MCF 10A (cell line): Measurements from ENCODE around the gene GPC6. TPM values are rescaled to one million over a fixed set of nuclear protein-coding genes. Genes with fewer than 3 reads are reported as not detected.

Experiments
- BruUV-seq: library from RNA; stranded (reverse); fragments of 400-500 nt; replicated peaks from 2 replicates; lab custom pipeline; 2021; lab: Mats Ljungman, UMichigan
- CTCF ChIA-PET: fragments of 300-600 bp; sonication (Branson Sonifier 250); formaldehyde crosslinking; extraction: SDS; loops from one replicate; lab custom pipeline; 2021; ENCODE audit warnings: antibody characterized with exemption, inconsistent platforms; lab: Yijun Ruan, JAX
- POLR2A ChIA-PET: fragments of 300-600, 350-650 bp; sonication (Branson Sonifier 250); formaldehyde crosslinking; extraction: SDS; loops from one replicate; lab custom pipeline; 2020; ENCODE audit warnings: antibody characterized with exemption, inconsistent platforms; lab: Yijun Ruan, JAX
- DNase-seq: peaks from one replicate; pipeline ENCODE4 v3.0.0-alpha.2; 2018; ENCODE audit not compliant: unreplicated experiment
- H3K27ac Mint-ChIP-seq: one replicate; pipeline ENCODE4 v1.8.0; 2022; ENCODE audit warnings: mild to moderate bottlenecking, low read depth, mixed read lengths; ENCODE audit not compliant: unreplicated experiment
- H3K27me3 Mint-ChIP-seq: one replicate; pipeline ENCODE4 v1.8.0; 2022; ENCODE audit warnings: mixed read lengths; ENCODE audit not compliant: insufficient read depth, unreplicated experiment
- H3K36me3 Mint-ChIP-seq: one replicate; pipeline ENCODE4 v1.8.0; 2022; ENCODE audit warnings: mild to moderate bottlenecking, moderate library complexity, mixed read lengths; ENCODE audit not compliant: insufficient read depth, unreplicated experiment
- H3K4me1 Mint-ChIP-seq: one replicate; pipeline ENCODE4 v1.8.0; 2022; ENCODE audit warnings: mixed read lengths; ENCODE audit not compliant: insufficient read depth, unreplicated experiment
- H3K4me3 Mint-ChIP-seq: one replicate; pipeline ENCODE4 v1.8.0; 2022; ENCODE audit warnings: mild to moderate bottlenecking, moderate library complexity, mixed read lengths; ENCODE audit not compliant: unreplicated experiment
- H3K9me3 Mint-ChIP-seq: one replicate; pipeline ENCODE4 v1.8.0; 2022; ENCODE audit warnings: mixed read lengths; ENCODE audit not compliant: unreplicated experiment
- CTCF ChIP-seq: fragments of 200-600 bp; IDR thresholded peaks from one replicate; pipeline ENCODE4 v1.8.0; 2022; ENCODE audit warnings: antibody characterized with exemption, mild to moderate bottlenecking; ENCODE audit not compliant: unreplicated experiment
- intact Hi-C: fragments of 100-400 bp; cut with micrococcal nuclease; formaldehyde crosslinking; loops from 2 replicates; pipeline ENCODE4 v1.14.1; 2022
- total RNA-seq: library from RNA; stranded (reverse); gene quantifications from 2 replicates; pipeline ENCODE4 v1.2.3, GENCODE V29; 2022

The GPC6 gene
- total RNA-seq, 1 experiment from 2014 or later = 8.4 TPM

DNA sequence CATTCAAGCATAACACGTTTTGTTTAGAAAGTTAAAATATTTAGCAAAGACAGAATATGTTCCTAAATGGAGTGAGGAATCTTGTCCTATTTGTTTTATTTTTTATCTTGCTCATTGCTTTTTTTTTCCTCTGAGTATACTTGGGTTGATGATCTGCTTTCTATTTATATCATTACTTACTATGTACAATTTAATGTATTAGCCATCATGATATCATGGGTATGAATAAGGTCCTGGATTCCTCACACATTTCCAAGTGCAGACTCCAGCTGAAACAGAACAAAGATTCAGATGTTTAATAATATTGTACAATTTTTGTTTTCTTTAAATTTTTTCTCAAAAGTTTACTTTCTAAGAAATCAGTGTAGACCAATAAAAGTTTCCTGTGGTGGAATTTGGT is 388.2 kb downstream of the GPC6 start:
- Mint-ChIP-seq H3K9me3 (no peaks in the 10 kb centered on the region), H3K4me3 (no peak overlapping the region), H3K4me1 (no peaks in the 10 kb centered on the region), H3K27me3 (no peaks in the 10 kb centered on the region), H3K27ac (no peak overlapping the region), H3K36me3 (no peaks in the 10 kb centered on the region)
- CTCF ChIA-PET = no interaction called here
- intact Hi-C loops = no loop called here
- no TSS peak for BruUV-seq
- POLR2A ChIA-PET = no interaction called here
- TF ChIP-seq CTCF = no peak
- no peak for DNase-seq

DNA sequence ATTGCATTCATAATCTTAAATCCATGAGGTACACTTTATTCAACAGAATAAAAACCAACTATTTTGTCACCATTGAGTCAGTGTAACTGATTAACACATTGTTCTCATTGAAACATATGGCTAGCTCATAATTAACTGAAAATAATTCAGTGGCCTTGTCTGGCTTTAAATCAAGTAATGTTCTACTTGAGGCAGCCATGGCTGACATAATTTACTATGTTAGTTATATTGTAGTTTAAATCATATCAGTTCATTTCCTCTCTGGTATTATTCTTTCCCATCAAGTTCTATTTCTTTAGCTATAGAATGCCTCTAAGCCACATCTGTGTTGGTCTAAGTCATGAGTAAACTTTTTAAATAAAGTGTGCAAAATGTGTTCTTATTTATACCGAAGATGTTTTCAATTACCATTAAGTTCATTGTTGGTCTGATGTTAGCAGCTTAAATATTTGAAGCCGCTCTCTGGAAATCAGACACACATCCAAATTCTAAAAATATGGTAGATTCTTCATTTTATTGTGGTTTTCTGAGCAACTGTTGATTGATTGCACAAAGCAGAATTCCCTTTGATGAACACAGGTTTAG is 393.7 kb downstream of the GPC6 start:
- POLR2A ChIA-PET = no interaction called here
- no TSS peak for BruUV-seq
- intact Hi-C loops = no loop called here
- CTCF ChIA-PET = no interaction called here
- TF ChIP-seq CTCF = no peak
- no peaks in the 10 kb centered on the region for H3K27me3 Mint-ChIP-seq
- peaks cover 6% of the 10 kb centered on the region for H3K4me1 Mint-ChIP-seq
- H3K27ac Mint-ChIP-seq = no peak overlapping the region
- H3K36me3 Mint-ChIP-seq = no peaks in the 10 kb centered on the region
- DNase-seq = no peak
- no peak overlapping the region for H3K4me3 Mint-ChIP-seq
- H3K9me3 Mint-ChIP-seq = no peaks in the 10 kb centered on the region

DNA sequence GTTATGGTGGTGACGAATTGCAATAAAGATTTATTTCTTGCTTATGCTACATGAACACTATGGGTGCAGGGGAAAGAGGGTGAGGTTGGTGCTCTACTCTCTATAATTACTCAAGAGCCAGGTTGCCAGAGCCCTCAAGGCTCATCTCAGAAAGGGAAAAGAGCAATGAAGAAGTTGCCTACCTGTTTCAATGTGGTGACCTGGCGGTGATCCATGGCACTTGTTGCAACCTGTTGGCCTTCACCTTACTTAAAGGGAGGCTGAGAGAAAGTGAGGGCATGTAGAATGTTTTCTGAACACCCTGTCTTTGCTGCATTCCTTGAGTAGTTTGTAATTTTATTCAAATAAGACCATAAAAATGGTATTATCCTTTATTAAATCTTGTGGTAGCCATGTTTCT is 394.4 kb downstream of the GPC6 start:
- ChIA-PET CTCF (no interaction called here), POLR2A (no interaction called here)
- H3K27me3 Mint-ChIP-seq = no peaks in the 10 kb centered on the region
- H3K4me3 Mint-ChIP-seq = no peak overlapping the region
- peaks cover 6% of the 10 kb centered on the region for H3K4me1 Mint-ChIP-seq
- intact Hi-C loops = no loop called here
- no peak overlapping the region for H3K27ac Mint-ChIP-seq
- H3K36me3 Mint-ChIP-seq = no peaks in the 10 kb centered on the region
- H3K9me3 Mint-ChIP-seq = no peaks in the 10 kb centered on the region
- BruUV-seq = no TSS peak
- no peak for TF ChIP-seq CTCF
- peak; percentile 51 for DNase-seq

- intact Hi-C loops = no loop called here
- no TSS peak for BruUV-seq
- H3K27ac Mint-ChIP-seq = no peak overlapping the region
- no peak for DNase-seq
- no peaks in the 10 kb centered on the region for H3K27me3 Mint-ChIP-seq
- no peaks in the 10 kb centered on the region for H3K9me3 Mint-ChIP-seq
- H3K4me3 Mint-ChIP-seq = no peak overlapping the region
- H3K36me3 Mint-ChIP-seq = no peaks in the 10 kb centered on the region
- POLR2A ChIA-PET = no interaction called here
- TF ChIP-seq CTCF = no peak
- CTCF ChIA-PET = no interaction called here
- H3K4me1 Mint-ChIP-seq = peaks cover 6% of the 10 kb centered on the region
Measured at GRCh38 chr13:93621966-93622365, 395.4 kb downstream of the GPC6 start.
